Muscle of leg (tissue), 11 donors: ENCODE measurements around the gene STMN3. TPM values are rescaled to one million over a fixed set of nuclear protein-coding genes. Genes with fewer than 3 reads are reported as not detected.
"Not testable (repeated sequence)": the region's sequence is repeated elsewhere in the genome, so short reads cannot be mapped to it uniquely, and the experiment has no call there.

Source experiments
- DNase-seq: peaks from one replicate; pipeline ENCODE4 v3.0.0; 2013
- H3K27ac ChIP-seq: one replicate; pipeline ENCODE4 v1.5.1; 2013; ENCODE audit warnings: mild to moderate bottlenecking, low read length, control low read depth
- H3K27me3 ChIP-seq: one replicate; pipeline ENCODE4 v1.6.1; 2013; ENCODE audit warnings: low read length; ENCODE audit not compliant: control insufficient read depth, insufficient read depth
- H3K36me3 ChIP-seq: one replicate; pipeline ENCODE4 v1.6.1; 2013; ENCODE audit warnings: low read length; ENCODE audit not compliant: control insufficient read depth, insufficient read depth
- H3K4me1 ChIP-seq: one replicate; pipeline ENCODE4 v1.6.1; 2013; ENCODE audit warnings: low read length; ENCODE audit not compliant: control insufficient read depth, insufficient read depth
- H3K4me3 ChIP-seq: one replicate; pipeline ENCODE4 v1.5.1; 2013; ENCODE audit warnings: low read length, control low read depth
- H3K9me3 ChIP-seq: replicated peaks from 2 replicates; pipeline ENCODE4 v1.6.1; 2013; ENCODE audit warnings: low read depth, low read length; ENCODE audit not compliant: control insufficient read depth
- WGBS: methylation state at CpG from one replicate; pipeline ENCODE4 v1.1.5; 2013; ENCODE audit warnings: missing lambda C conversion rate; ENCODE audit not compliant: insufficient coverage; 5-methylcytosine and 5-hydroxymethylcytosine counted together
- polyA plus RNA-seq, 8 donors: library from polyadenylated mRNA; unstranded; fragments of 120-200 nt; gene quantifications; one replicate each; pipeline versions ENCODE4 v1.2.1 to v1.2.3, GENCODE V29; 2013; ENCODE audit warnings: inconsistent platforms in 1 of 8, low replicate concordance in 1 of 8; ENCODE audit not compliant: insufficient read length in 8 of 8, insufficient read depth in 1 of 8
- total RNA-seq: library from RNA; stranded (reverse); fragments of 120-200 nt; gene quantifications from one replicate; pipeline ENCODE4 v1.2.4, GENCODE V29; 2013

The STMN3 gene
- total and polyA plus RNA-seq, 9 donors = 12.3 to 31.9 (median 18.4) TPM

DNA sequence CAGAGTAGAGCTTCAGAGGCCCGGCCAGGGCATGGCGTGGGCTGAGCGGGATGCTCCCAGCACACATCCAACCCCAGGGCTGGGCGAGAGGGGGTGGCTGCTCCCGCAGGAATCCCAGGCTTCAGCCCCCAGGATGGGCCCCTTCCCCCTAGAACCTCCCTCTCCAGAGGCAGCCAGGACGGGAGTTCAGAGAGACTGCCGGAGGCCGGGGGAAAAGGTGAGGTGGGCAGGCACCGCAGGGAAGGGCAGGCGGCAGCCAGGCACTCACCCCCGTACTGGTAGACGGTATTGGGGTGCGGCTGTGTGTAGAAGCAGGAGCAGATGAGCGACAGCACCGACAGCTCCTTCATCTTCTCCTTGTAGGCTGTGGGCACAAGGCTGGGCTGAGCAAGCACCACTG lies 9.3 kb downstream of the STMN3 start:
- Histone ChIP-seq H3K9me3 (no peaks in the 10 kb centered on the region), H3K27me3 (no peaks in the 10 kb centered on the region), H3K4me1 (peaks cover 8% of the 10 kb centered on the region), H3K4me3 (no peak overlapping the region), H3K27ac (no peak overlapping the region), H3K36me3 (no peaks in the 10 kb centered on the region)
- no peak for DNase-seq
- 85% methylated on average over 5 of the region's 15 CpGs for WGBS

DNA sequence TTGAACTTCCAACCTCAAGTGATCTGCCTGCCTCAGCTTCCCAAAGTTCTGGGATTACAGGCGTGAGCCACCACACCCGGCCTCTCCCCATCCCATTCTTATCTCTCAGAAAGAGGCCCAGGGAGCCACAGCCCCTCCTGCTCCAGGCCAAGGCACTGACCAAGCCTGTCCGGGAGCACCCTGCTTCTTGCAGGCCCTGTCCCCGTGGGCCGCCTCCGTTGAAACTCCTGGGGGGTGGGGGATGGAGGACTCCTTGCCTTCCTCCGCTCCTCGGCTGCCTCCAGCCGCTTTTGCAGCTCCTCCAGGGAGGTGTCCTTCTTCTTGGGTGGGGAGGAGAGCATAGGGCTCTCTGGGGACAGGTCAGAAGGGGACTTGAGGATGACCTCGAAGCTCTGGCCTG lies 9.7 kb downstream of the STMN3 start:
- WGBS = 84% methylated on average over 8 of the region's 10 CpGs
- Histone ChIP-seq H3K9me3 (no peaks in the 10 kb centered on the region), H3K27ac (no peak overlapping the region), H3K4me1 (peaks cover 8% of the 10 kb centered on the region), H3K4me3 (no peak overlapping the region), H3K27me3 (no peaks in the 10 kb centered on the region), H3K36me3 (no peaks in the 10 kb centered on the region)
- DNase-seq = no peak

DNA sequence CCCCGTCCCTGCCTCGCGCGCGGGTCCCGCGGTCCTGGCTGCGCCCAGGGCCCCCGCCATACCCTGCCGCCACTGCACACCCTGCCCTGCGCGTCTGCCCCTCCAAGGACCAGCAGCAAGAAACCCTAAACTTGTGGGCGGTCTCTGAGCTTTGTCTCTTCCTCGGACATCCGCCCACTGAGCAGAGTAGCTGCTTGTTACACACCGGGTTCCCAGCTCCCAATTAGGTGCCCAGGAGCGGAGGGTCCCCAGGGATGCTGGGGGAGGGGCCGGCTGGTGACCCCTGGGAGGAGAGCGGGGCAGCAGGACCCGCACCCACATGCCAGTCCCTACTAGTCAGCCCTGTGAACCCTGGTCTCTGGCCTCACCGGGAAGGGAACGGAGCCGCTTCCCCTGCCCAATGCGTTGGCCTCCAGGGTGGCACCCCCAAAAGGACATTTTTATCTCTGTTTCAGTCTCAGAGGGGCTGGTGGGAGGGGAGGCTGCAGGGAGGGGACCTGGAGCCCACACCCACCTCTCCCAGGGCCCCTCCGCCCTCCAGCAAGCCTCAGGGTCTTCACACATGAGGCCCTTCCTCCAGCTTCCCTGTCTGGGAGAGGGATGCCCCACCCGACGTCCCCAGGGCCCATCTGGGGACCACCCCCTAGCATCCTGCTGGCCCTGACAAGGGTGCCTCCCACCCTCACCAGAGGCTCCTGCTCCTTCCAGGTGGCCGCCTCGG lies 10.5 kb downstream of the STMN3 start:
- no peaks in the 10 kb centered on the region for H3K9me3 ChIP-seq
- DNase-seq = no peak
- H3K4me1 ChIP-seq = peaks cover 11% of the 10 kb centered on the region
- 10% methylated on average over 22 of the region's 29 CpGs for WGBS
- H3K27ac ChIP-seq = no peak overlapping the region
- no peaks in the 10 kb centered on the region for H3K27me3 ChIP-seq
- H3K36me3 ChIP-seq = no peaks in the 10 kb centered on the region
- H3K4me3 ChIP-seq = no peak overlapping the region

DNA sequence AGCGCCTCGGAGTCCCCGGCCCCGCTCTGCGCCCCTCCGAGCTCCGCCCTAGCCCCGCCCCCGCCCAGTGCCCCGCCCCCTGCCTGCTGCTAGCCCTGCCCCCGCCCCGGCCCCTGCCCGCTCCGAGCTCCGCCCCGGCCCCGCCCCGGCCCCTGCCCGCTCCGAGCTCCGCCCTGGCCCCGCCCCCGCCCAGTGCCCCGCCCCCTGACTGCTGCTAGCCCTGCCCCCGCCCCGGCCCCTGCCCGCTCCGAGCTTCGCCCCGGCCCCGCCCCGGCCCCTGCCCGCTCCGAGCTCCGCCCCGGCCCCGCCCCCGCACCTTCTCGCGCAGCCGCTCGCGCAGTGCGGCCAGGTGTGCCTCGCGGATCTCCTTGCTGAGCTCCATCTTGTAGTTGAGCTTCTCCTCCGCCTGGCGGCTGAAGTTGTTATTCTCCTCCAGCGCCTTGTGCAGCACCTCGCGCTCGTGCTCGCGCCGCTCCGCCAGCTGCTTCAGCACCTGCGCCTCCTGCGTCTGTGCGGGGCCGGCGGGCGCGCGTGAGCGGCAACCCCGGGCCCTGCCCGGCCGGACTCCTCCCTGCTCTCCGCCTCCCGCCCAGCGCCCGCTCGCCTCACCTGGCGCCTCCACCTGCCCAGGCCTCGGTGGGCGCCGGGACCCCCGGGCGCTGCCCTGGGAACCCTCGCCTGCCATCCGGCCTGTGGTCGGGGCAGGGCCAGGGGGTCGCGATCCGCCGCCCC lies 11.3 kb downstream of the STMN3 start:
- Histone ChIP-seq H3K27me3 (no peaks in the 10 kb centered on the region), H3K9me3 (no peaks in the 10 kb centered on the region), H3K27ac (no peak overlapping the region), H3K4me3 (peak overlapping the region; percentile 30), H3K36me3 (no peaks in the 10 kb centered on the region), H3K4me1 (peaks cover 11% of the 10 kb centered on the region)
- under 1% methylated on average over 60 of the region's 86 CpGs for WGBS
- peak; percentile 86 for DNase-seq

DNA sequence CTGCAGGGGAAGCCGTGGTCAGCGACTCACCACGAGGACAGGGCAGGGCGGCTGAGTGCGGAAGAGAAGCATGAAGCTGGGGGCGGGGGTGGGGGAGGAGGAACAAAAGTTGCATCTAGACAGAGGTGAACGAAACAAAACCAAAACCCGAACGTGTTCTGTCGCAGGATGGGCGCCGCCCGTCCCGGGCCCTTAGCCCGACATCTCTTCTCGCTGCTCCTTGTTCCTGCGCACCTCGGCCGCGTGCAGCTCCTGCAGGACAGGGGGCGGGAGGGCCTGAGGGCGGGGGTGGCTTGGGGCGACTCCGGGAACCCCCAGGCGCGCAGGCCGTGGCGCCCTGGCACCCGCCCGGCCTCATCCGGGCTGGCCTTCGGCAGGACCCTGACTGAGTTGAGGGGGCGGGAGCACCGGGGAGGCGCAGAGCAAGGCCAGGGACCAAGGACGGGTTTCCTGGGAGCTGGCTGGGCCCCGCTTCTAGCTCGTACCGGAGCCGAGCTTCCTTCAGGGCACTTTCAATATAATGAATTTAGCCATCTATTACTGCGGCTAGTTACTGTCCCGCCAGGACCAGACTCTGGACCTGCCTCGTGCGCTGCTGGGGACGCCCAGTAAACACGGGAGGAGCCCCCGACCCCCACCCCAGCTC lies 12.0 kb downstream of the STMN3 start:
- peak overlapping the region; percentile 30 for H3K4me3 ChIP-seq
- H3K27ac ChIP-seq = peak overlapping the region; percentile 51
- 26% methylated on average over 33 of the region's 47 CpGs for WGBS
- H3K9me3 ChIP-seq = no peaks in the 10 kb centered on the region
- no peak for DNase-seq
- no peaks in the 10 kb centered on the region for H3K36me3 ChIP-seq
- peaks cover 11% of the 10 kb centered on the region for H3K4me1 ChIP-seq
- H3K27me3 ChIP-seq = no peaks in the 10 kb centered on the region

DNA sequence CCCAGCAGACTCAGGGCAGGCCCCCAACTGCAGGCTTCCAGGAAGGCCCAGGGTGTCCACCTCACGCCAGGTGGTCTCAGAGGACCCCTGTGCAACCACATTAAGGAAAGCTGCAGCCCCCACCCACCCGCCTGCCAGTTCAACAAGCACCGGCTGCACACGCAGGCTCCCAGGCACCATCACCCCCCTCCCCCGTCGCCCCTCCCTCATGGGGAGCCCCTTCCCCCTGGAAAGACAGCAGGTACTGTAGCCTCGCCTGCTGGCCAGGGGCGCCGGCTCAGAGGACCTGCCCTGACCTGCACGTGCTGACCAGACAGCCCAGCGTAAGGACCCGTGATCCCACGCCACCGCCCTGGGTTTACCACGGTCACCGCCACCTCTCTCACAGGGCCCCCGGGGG lies 12.5 kb downstream of the STMN3 start:
- peaks cover 13% of the 10 kb centered on the region for H3K4me1 ChIP-seq
- WGBS = 75% methylated on average over 4 of the region's 17 CpGs
- H3K4me3 ChIP-seq, DNase-seq, H3K27ac ChIP-seq, H3K36me3 ChIP-seq, H3K9me3 ChIP-seq, H3K27me3 ChIP-seq: not testable (repeated sequence)

DNA sequence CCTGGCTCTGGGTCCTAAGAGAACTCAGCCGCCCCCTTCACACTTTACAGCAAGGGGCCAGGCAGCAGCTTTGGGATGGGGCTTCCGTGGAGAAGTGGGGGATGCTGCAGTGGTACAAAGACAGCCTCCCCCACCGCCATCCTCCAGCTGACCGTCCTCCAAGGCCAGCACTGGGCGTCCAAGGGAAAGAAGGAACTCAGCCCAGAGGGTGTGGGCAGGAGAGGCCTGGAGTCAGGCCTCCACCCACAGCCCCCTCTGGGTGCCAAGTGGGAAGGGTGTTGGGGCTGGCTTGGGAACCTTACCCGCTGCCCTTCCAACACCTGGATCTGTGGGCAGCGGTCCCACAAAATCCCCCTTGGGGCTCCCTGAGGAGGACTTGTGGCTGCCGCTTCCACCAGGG lies 13.1 kb downstream of the STMN3 start:
- Histone ChIP-seq H3K27me3 (no peaks in the 10 kb centered on the region), H3K36me3 (no peaks in the 10 kb centered on the region), H3K4me3 (no peak overlapping the region), H3K27ac (no peak overlapping the region), H3K9me3 (no peaks in the 10 kb centered on the region), H3K4me1 (peaks cover 18% of the 10 kb centered on the region)
- WGBS = 100% methylated on average over 1 of the region's 8 CpGs
- DNase-seq = no peak

DNA sequence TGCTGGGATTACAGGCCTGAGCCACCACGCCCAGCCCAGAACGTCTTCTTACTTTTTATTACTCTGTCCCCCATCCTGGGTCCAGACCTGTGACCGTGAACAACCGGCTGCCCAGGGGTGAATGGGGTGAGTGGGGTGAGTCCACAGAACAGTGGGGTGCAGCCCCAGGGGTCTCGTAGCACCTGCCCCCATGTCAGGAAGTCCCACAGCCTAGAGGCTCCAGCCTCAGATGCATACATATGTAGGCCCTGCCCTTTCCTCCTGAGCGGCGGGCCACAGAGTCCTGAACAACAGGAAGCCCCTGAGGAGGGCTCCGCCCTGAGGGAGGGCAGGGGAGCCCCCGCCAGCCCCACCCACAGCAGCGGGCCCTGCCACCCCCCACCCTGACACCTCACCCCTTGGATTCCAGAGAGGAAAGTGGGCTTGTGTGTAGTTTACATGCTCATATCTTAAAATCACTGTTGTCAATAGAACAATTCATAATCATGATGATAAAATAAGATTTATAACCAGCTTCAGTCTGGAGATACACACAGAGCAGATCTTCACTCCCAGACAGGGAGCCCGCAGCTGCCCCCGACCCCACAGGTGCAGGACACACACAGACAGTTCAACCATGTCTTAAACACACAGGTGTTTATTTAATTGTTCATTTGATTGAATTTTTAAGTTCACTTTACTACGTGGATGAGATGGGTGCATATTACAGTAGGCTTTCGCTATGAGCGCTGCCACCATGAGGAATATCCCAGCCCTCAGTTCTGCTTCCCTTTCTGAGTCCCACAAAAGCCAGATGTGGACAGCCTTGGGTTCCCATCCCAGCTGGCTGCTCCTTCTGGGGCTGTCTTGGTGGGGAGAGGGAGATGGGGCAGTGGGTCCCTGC lies 13.9 kb downstream of the STMN3 start:
- Histone ChIP-seq H3K27me3 (no peaks in the 10 kb centered on the region), H3K27ac (peak overlapping the region; percentile 42), H3K9me3 (no peaks in the 10 kb centered on the region), H3K36me3 (no peaks in the 10 kb centered on the region), H3K4me1 (peaks cover 18% of the 10 kb centered on the region), H3K4me3 (no peak overlapping the region)
- DNase-seq = no peak
- no CpG with 5 or more reads among the region's 15 CpGs for WGBS

DNA sequence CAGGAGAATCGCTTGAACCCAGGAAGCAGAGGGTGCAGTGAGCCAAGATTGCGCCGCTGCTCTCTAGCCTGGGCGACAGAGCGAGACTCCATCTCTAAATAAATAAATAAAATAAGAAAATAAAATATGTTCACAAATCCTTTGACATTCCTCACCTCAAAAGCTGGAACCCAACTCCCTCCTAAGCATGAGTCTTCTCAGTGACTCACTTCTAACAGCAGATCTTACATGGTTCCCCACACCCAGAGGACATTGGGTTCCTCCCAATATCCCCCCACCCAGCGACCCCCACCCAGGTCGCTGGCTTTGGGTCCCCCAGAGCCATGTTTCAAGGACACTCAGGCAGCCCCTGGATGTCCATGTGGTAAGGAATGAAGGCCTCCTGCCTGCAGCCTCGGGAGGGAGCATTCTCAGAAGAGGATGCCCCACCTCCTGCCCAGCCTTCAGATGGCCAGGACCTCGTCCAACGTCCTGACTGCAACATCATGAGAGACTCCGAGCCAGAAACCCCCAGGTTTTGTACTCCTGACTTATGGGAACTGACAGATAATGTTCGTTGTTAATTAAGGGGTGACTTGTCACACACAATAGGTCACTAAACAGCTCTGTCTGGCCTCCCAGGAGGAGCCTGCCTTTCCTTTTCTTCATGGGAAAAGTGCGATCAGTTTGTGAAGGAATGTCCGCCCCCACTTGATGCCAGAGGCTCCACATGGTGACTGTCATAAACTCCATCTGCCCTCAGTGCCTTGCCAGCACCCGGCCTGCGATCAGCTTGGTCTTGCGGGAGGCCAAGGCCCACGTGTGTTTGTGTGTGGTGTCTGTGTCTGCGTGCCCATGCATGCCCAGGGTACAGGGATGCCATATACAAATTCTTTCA lies 16.2 kb downstream of the STMN3 start:
- peaks cover 12% of the 10 kb centered on the region for H3K4me1 ChIP-seq
- 51% methylated on average over 10 of the region's 19 CpGs for WGBS
- no peak for DNase-seq

More for the DNA sequence above, 16.2 kb downstream of the STMN3 start:
- Histone ChIP-seq H3K36me3 (no peaks in the 10 kb centered on the region), H3K27me3 (no peaks in the 10 kb centered on the region), H3K9me3 (no peaks in the 10 kb centered on the region), H3K4me3 (no peak overlapping the region), H3K27ac (peak overlapping the region; percentile 7)
